DOHH2 (cell line): ENCODE data around the gene COP1.

Experiments
- H3F3A ChIP-seq: fragments of 200-600 bp; sonication (generic), shearing (Covaris generic); 2 replicates; pipeline ENCODE4 v1.6.0; 2016; ENCODE audit warnings: antibody characterized with exemption, mild to moderate bottlenecking; ENCODE audit not compliant: control insufficient read depth, insufficient read depth
- H3K27ac ChIP-seq: fragments of 200-600 bp; sonication (generic); 2 replicates; pipeline ENCODE4 v1.5.1; 2014; ENCODE audit warnings: low read depth, mild to moderate bottlenecking, low read length, moderate library complexity
- H3K27me3 ChIP-seq: fragments of 200-600 bp; sonication (generic); 2 replicates; pipeline ENCODE4 v1.6.1; 2014; ENCODE audit warnings: mild to moderate bottlenecking, low read length, mixed read lengths; ENCODE audit not compliant: control insufficient read depth
- H3K36me3 ChIP-seq: fragments of 200-600 bp; sonication (generic); 2 replicates; pipeline ENCODE4 v1.6.1; 2014; ENCODE audit warnings: mild to moderate bottlenecking, low read length, moderate library complexity, mixed read lengths; ENCODE audit not compliant: control insufficient read depth
- H3K4me1 ChIP-seq: fragments of 200-600 bp; sonication (generic); 2 replicates; pipeline ENCODE4 v1.6.1; 2014; ENCODE audit warnings: mild to moderate bottlenecking, low read length, mixed read lengths; ENCODE audit not compliant: control insufficient read depth
- H3K4me2 ChIP-seq: fragments of 200-600 bp; sonication (generic); 2 replicates; pipeline ENCODE4 v1.6.0; 2014; ENCODE audit warnings: mild to moderate bottlenecking, low read length, moderate library complexity
- H3K4me3 ChIP-seq: fragments of 200-600 bp; sonication (generic); 2 replicates; pipeline ENCODE4 v1.5.1; 2014; ENCODE audit warnings: mild to moderate bottlenecking, low read length, mixed read lengths
- H3K79me2 ChIP-seq: fragments of 200-600 bp; sonication (generic); 2 replicates; pipeline ENCODE4 v1.6.1; 2014; ENCODE audit warnings: mild to moderate bottlenecking, low read length, mixed read lengths; ENCODE audit not compliant: control insufficient read depth
- H3K9me2 ChIP-seq: fragments of 200-600 bp; sonication (generic); replicated peaks from 2 replicates; pipeline ENCODE4 v1.6.1; 2014; ENCODE audit warnings: mild to moderate bottlenecking, low read length, mixed read lengths; ENCODE audit not compliant: control insufficient read depth
- H3K9me3 ChIP-seq: fragments of 200-600 bp; sonication (generic); 2 replicates; pipeline ENCODE4 v1.6.1; 2014; ENCODE audit warnings: antibody characterized with exemption, low read length, mixed read lengths; ENCODE audit not compliant: control insufficient read depth, insufficient read depth
- H4K20me1 ChIP-seq: fragments of 200-600 bp; sonication (generic); 2 replicates; pipeline ENCODE4 v1.6.0; 2014; ENCODE audit warnings: low read depth, mild to moderate bottlenecking, antibody characterized with exemption, low read length, moderate library complexity; ENCODE audit not compliant: control insufficient read depth, insufficient read depth
- CTCF ChIP-seq: fragments of 200-600 bp; sonication (generic); IDR thresholded peaks from one replicate; pipeline ENCODE4 v1.5.1; 2014; ENCODE audit warnings: antibody characterized with exemption, mild to moderate bottlenecking, low read depth, low read length; ENCODE audit not compliant: poor library complexity, severe bottlenecking
- EZH2phosphoT487 ChIP-seq: fragments of 200-600 bp; sonication (generic); IDR thresholded peaks from 2 replicates; pipeline ENCODE4 v1.6.1; 2017; ENCODE audit warnings: borderline replicate concordance, mild to moderate bottlenecking, antibody characterized with exemption, low read length, moderate library complexity, mixed read lengths

COP1 gene

GRCh38 chr1:175976865-175977642 is 230.0 kb downstream of the COP1 start:
- Histone ChIP-seq H3K27ac (no peak overlapping the region), H4K20me1 (no peaks in the 10 kb centered on the region), H3K9me3 (no peaks in the 10 kb centered on the region), H3K9me2 (no peaks in the 10 kb centered on the region), H3K36me3 (peaks cover 14% of the 10 kb centered on the region), H3K4me1 (no peaks in the 10 kb centered on the region), H3K4me2 (no peak overlapping the region), H3K79me2 (no peaks in the 10 kb centered on the region), H3K27me3 (no peaks in the 10 kb centered on the region), H3K4me3 (no peak overlapping the region), H3F3A (no peaks in the 10 kb centered on the region)
- TF ChIP-seq CTCF (no peak), EZH2phosphoT487 (no peak)

- no peak overlapping the region for H3K27ac ChIP-seq
- H3K79me2 ChIP-seq = no peaks in the 10 kb centered on the region
- no peaks in the 10 kb centered on the region for H3K27me3 ChIP-seq
- no peaks in the 10 kb centered on the region for H3K9me3 ChIP-seq
- H3K4me3 ChIP-seq = no peak overlapping the region
- H3K4me1 ChIP-seq = no peaks in the 10 kb centered on the region
- no peaks in the 10 kb centered on the region for H3F3A ChIP-seq
- H3K36me3 ChIP-seq = peaks cover 26% of the 10 kb centered on the region
- TF ChIP-seq CTCF (no peak), EZH2phosphoT487 (no peak)
- no peaks in the 10 kb centered on the region for H3K9me2 ChIP-seq
- no peaks in the 10 kb centered on the region for H4K20me1 ChIP-seq
- no peak overlapping the region for H3K4me2 ChIP-seq
Measured at GRCh38 chr1:175969231-175969630, 237.9 kb downstream of the COP1 start.

- no peak overlapping the region for H3K4me2 ChIP-seq
- H3F3A ChIP-seq = no peaks in the 10 kb centered on the region
- no peaks in the 10 kb centered on the region for H4K20me1 ChIP-seq
- no peaks in the 10 kb centered on the region for H3K4me1 ChIP-seq
- H3K27ac ChIP-seq = no peak overlapping the region
- no peaks in the 10 kb centered on the region for H3K79me2 ChIP-seq
- peaks cover 26% of the 10 kb centered on the region for H3K36me3 ChIP-seq
- no peaks in the 10 kb centered on the region for H3K9me2 ChIP-seq
- H3K27me3 ChIP-seq = no peaks in the 10 kb centered on the region
- H3K9me3 ChIP-seq = no peaks in the 10 kb centered on the region
- TF ChIP-seq CTCF (no peak), EZH2phosphoT487 (no peak)
- no peak overlapping the region for H3K4me3 ChIP-seq
Measured at GRCh38 chr1:175968486-175969172, 238.5 kb downstream of the COP1 start.
